ENCODE data around the gene PTPRD. TPM values are rescaled to one million over a fixed set of nuclear protein-coding genes. Genes with fewer than 3 reads are reported as not detected.

Gene PTPRD
- total RNA-seq, 1 experiment from 2014 or later, result 32.5 TPM

- Histone ChIP-seq H2AFZ (ENCODE audit: low read length) (no peak overlapping the region), H4K8ac (replicated peaks; ENCODE audit: insufficient read length, low read depth, low read length) (no peak overlapping the region), H3K18ac (ENCODE audit: insufficient read length, low read depth, low read length) (no peak overlapping the region), H3K79me2 (ENCODE audit: insufficient read depth, low read length) (no peaks in the 10 kb centered on the region), H2BK120ac (ENCODE audit: low read depth, low read length, poor library complexity, severe bottlenecking) (no peak overlapping the region), H2AK5ac (ENCODE audit: insufficient read length, low read length) (no peak overlapping the region), H3K4me1 (ENCODE audit: insufficient read depth, low read length) (peaks cover 2% of the 10 kb centered on the region; the same call in 1 of the 2 replicates), H2BK12ac (ENCODE audit: insufficient read length, low read depth, low read length) (no peak overlapping the region), H3K56ac (ENCODE audit: insufficient read length, low read depth, low read length) (no peak overlapping the region), H3T11ph (ENCODE audit: low read length) (no peak overlapping the region), H4K91ac (ENCODE audit: insufficient read length, low read depth, low read length) (no peak overlapping the region), H3K23ac (ENCODE audit: insufficient read length, low read depth, low read length) (no peak overlapping the region), H3K9ac (ENCODE audit: extremely low read depth, insufficient read length, low read length) (no peak overlapping the region), H3K4ac (ENCODE audit: low read depth, low read length) (no peak overlapping the region), H3K9me3 (ENCODE audit: control insufficient read depth, low read depth, low read length) (no peaks in the 10 kb centered on the region), H4K5ac (ENCODE audit: insufficient read length, low read depth, low read length) (no peak overlapping the region), H3K27me3 (ENCODE audit: insufficient read depth, low read length) (no peaks in the 10 kb centered on the region), H3K4me2 (ENCODE audit: insufficient read depth, insufficient read length, low read length) (no peak overlapping the region), H3K27ac (ENCODE audit: insufficient read length, low read depth, low read length) (no peak overlapping the region), H3K79me1 (ENCODE audit: insufficient read depth, low read depth, low read length, poor library complexity, severe bottlenecking) (no peaks in the 10 kb centered on the region), H2BK15ac (ENCODE audit: low read depth, low read length) (no peak overlapping the region), H2BK5ac (ENCODE audit: insufficient read length, low read length) (no peak overlapping the region), H2BK20ac (ENCODE audit: low read depth, low read length, poor library complexity, severe bottlenecking) (no peak overlapping the region), H3K14ac (ENCODE audit: insufficient read depth, low read length) (no peak overlapping the region), H3K23me2 (ENCODE audit: insufficient read length, low read depth, low read length, poor library complexity, severe bottlenecking) (no peaks in the 10 kb centered on the region), H4K20me1 (ENCODE audit: control insufficient read depth, insufficient read depth, insufficient read length) (no peaks in the 10 kb centered on the region)
- peaks cover 43 to 58% of the 10 kb centered on the region in 2 experiments for H3K4me1 Mint-ChIP-seq
- no peak for DNase-seq
- H3K27ac Mint-ChIP-seq, result no peak overlapping the region; a peak in 1 of 7 replicates
- no peak for TF ChIP-seq CTCF (conservative IDR thresholded peaks at IDR 0.05)
- no peaks in the 10 kb centered on the region for H3K27me3 Mint-ChIP-seq (ENCODE audit: low read depth)
- H3K4me3 Mint-ChIP-seq, result no peak overlapping the region
- no peaks in the 10 kb centered on the region for H3K9me3 Mint-ChIP-seq
- 0 out of 7 replicates have a peak, but pooled peaks cover 0 to 4% (median 2%) of the 10 kb centered on the region in 3 experiments for H3K36me3 Mint-ChIP-seq (ENCODE audit: insufficient read depth in 1 of 3, low read depth in 3 of 3)
- no CpG with 5 or more reads among the region's 2 CpGs for WGBS (ENCODE audit: extremely low coverage, insufficient read length, low lambda C conversion rate)
Measured at GRCh38 chr9:8715788-8716187, 1897.0 kb downstream of the PTPRD start.

Data from H9 (cell line).